Activated T-cell treated with anti-CD3 and anti-CD28 coated beads for 48 hours (primary cell): ENCODE results near the gene MRPS31.
"Not testable (repeated sequence)": the region's sequence is repeated elsewhere in the genome, so short reads cannot be mapped to it uniquely, and the experiment has no call there.

Experiments
- DNase-seq: peaks from one replicate; pipeline ENCODE4 v3.0.0-alpha.2; 2020; ENCODE audit warnings: low read depth

Gene MRPS31

GRCh38 chr13:40789275-40790153 is 18.5 kb upstream of the MRPS31 start, which contains the start of gene SLC25A15:
Gene SLC25A15 (plus strand): TSS chr13:40789611. CDS start chr13:40793227, 3,616 bp downstream.
- DNase-seq: peak; percentile 79

GRCh38 chr13:40788540-40789274 is 17.7 kb upstream of the MRPS31 start:
- DNase-seq: not testable (repeated sequence)

GRCh38 chr13:40787062-40787461 is 16.1 kb upstream of the MRPS31 start:
- no peak for DNase-seq

- DNase-seq: no peak
Observed at GRCh38 chr13:40786568-40786996, 15.6 kb upstream of the MRPS31 start.

- no peak for DNase-seq
Observed at GRCh38 chr13:40784540-40784939, 13.6 kb upstream of the MRPS31 start.

- DNase-seq: not testable (repeated sequence)
Observed at GRCh38 chr13:40782971-40783370, 12.0 kb upstream of the MRPS31 start.

GRCh38 chr13:40781717-40782116 is 10.7 kb upstream of the MRPS31 start:
- no peak for DNase-seq

- DNase-seq: no peak
Observed at GRCh38 chr13:40780822-40781401, 9.9 kb upstream of the MRPS31 start.

GRCh38 chr13:40779796-40780285 is 8.9 kb upstream of the MRPS31 start:
- DNase-seq: no peak

- DNase-seq: no peak
Observed at GRCh38 chr13:40779049-40779448, 8.1 kb upstream of the MRPS31 start.

GRCh38 chr13:40777809-40778175 is 6.8 kb upstream of the MRPS31 start:
- DNase-seq: no peak

GRCh38 chr13:40777166-40777808 is 6.3 kb upstream of the MRPS31 start:
- no peak for DNase-seq

- DNase-seq: peak; percentile 55
Observed at GRCh38 chr13:40776681-40777165, 5.7 kb upstream of the MRPS31 start.

- no peak for DNase-seq
Observed at GRCh38 chr13:40776232-40776631, 5.2 kb upstream of the MRPS31 start.

- no peak for DNase-seq
Observed at GRCh38 chr13:40774672-40775071, 3.7 kb upstream of the MRPS31 start.

GRCh38 chr13:40772765-40773473 is 1.9 kb upstream of the MRPS31 start:
- no peak for DNase-seq

- no peak for DNase-seq
Observed at GRCh38 chr13:40770609-40770933, 419 bp downstream of the MRPS31 start.

- no peak for DNase-seq
Observed at GRCh38 chr13:40769970-40770369, 1.0 kb downstream of the MRPS31 start.

GRCh38 chr13:40765602-40766001 is 5.4 kb downstream of the MRPS31 start:
- DNase-seq: no peak

- DNase-seq: peak; percentile 35
Observed at GRCh38 chr13:40764587-40765403, 6.2 kb downstream of the MRPS31 start.
